ENCODE measurements around the gene KATNB1. TPM values are rescaled to one million over a fixed set of nuclear protein-coding genes. Genes with fewer than 3 reads are reported as not detected.

KATNB1 gene
- polyA plus RNA-seq, 3 donors, result 16.9 to 35.6 (median 17.7) TPM

DNA sequence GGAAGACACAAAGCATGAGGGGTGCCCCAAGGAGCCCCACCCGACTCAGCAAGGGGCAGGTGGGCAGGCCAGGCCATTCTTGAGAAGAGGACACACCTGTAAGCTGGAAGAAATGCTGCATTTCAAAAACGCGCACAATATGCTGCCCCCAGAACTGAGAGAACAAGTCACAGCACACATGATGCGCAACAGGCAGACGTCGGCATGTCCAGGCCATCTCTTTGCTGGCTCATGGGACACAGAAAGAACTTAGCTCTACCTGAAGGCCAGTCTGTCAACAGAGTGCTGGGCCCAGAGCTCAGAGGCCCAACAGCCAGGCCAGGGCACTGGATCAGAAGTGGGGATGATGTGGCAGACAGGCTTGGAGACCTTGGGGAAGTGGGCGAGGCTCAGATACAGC, 48.8 kb downstream of the KATNB1 start:
- Histone ChIP-seq H3K4me1 (ENCODE audit: control insufficient read depth in 1 of 2, insufficient read depth in 2 of 2, low read length in 2 of 2) (no peaks in the 10 kb centered on the region), H3K79me2 (ENCODE audit: insufficient read depth, low read length) (no peaks in the 10 kb centered on the region), H3K27ac (ENCODE audit: low read depth in 1 of 2, low read length in 2 of 2) (no peak overlapping the region), H4K20me1 (ENCODE audit: insufficient read depth, low read length) (no peaks in the 10 kb centered on the region), H3K4me2 (replicated peaks; ENCODE audit: extremely low read depth, low read length, poor library complexity, severe bottlenecking) (no peak overlapping the region), H2AFZ (ENCODE audit: insufficient read depth, low read depth, low read length, poor library complexity, severe bottlenecking) (no peak overlapping the region), H3K4me3 (replicated peaks in 1 of 3; ENCODE audit: low read depth in 2 of 3, low read length in 3 of 3) (no peak overlapping the region), H3K9ac (ENCODE audit: insufficient read depth, low read length, poor library complexity, severe bottlenecking) (no peak overlapping the region), H3K9me3 (replicated peaks in 1 of 2; ENCODE audit: control insufficient read depth in 1 of 2, insufficient read depth in 1 of 2, low read length in 2 of 2) (no peaks in the 10 kb centered on the region), H3K27me3 (ENCODE audit: control insufficient read depth in 2 of 2, insufficient read depth in 2 of 2, low read length in 2 of 2) (no peaks in the 10 kb centered on the region), H3K36me3 (replicated peaks in 1 of 2; ENCODE audit: control insufficient read depth in 1 of 2, insufficient read depth in 2 of 2, low read length in 2 of 2) (no peaks in the 10 kb centered on the region)
- Mint-ChIP-seq H3K4me1 (no peaks in the 10 kb centered on the region), H3K4me3 (peak overlapping the region in 1 of 2 donors; percentile 31), H3K9me3 (no peaks in the 10 kb centered on the region), H3K27me3 (ENCODE audit: low read depth in 3 of 3) (peaks cover 1 to 6% (median 5%) of the 10 kb centered on the region in 3 donors), H3K27ac (peak overlapping the region in 1 of 7 donors; percentile 25), H3K36me3 (no peaks in the 10 kb centered on the region)
- no peak for DNase-seq
- intact Hi-C loops (cut with micrococcal nuclease), result no loop called here
- WGBS (ENCODE audit: insufficient coverage), result 98% methylated on average over 7 of the region's 7 CpGs
- TF ChIP-seq, protein P1, sequence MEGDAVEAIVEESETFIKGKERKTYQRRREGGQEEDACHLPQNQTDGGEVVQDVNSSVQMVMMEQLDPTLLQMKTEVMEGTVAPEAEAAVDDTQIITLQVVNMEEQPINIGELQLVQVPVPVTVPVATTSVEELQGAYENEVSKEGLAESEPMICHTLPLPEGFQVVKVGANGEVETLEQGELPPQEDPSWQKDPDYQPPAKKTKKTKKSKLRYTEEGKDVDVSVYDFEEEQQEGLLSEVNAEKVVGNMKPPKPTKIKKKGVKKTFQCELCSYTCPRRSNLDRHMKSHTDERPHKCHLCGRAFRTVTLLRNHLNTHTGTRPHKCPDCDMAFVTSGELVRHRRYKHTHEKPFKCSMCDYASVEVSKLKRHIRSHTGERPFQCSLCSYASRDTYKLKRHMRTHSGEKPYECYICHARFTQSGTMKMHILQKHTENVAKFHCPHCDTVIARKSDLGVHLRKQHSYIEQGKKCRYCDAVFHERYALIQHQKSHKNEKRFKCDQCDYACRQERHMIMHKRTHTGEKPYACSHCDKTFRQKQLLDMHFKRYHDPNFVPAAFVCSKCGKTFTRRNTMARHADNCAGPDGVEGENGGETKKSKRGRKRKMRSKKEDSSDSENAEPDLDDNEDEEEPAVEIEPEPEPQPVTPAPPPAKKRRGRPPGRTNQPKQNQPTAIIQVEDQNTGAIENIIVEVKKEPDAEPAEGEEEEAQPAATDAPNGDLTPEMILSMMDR (IDR thresholded peaks at IDR 0.05), result no peak

DNA sequence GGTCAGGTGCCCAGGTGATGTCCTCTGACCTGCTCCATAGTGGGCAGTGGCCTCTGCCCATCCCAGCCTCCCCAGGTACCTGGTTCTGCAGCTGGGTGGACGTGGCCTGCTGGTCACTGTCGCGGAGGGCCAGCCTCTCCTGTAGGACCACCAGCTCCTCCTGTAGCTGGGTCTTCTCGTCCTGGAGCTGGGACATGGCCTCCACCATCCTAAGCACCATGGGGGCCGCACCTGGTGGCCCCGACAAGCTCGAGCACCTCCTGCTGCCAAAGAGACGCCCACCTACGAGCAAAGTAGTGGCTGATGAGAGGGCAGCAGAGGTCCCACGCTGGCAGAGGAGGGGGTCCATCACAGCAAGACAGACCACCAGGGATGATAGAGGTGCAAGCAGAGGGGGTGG, 49.8 kb downstream of the KATNB1 start:
- no peak overlapping the region for H3K9ac ChIP-seq (ENCODE audit: insufficient read depth, low read length, poor library complexity, severe bottlenecking)
- H3K27ac ChIP-seq (ENCODE audit: low read depth in 1 of 2, low read length in 2 of 2), result no peak overlapping the region
- H2AFZ ChIP-seq (ENCODE audit: insufficient read depth, low read depth, low read length, poor library complexity, severe bottlenecking), result no peak overlapping the region
- H3K4me2 ChIP-seq (replicated peaks; ENCODE audit: extremely low read depth, low read length, poor library complexity, severe bottlenecking), result no peak overlapping the region
- TF ChIP-seq, protein P1 (IDR thresholded peaks at IDR 0.05), result no peak
- H3K4me3 ChIP-seq (replicated peaks in 1 of 3; ENCODE audit: low read depth in 2 of 3, low read length in 3 of 3), result no peak overlapping the region
- H3K27me3 ChIP-seq (ENCODE audit: control insufficient read depth in 2 of 2, insufficient read depth in 2 of 2, low read length in 2 of 2), result no peaks in the 10 kb centered on the region
- H3K36me3 ChIP-seq (replicated peaks in 1 of 2; ENCODE audit: control insufficient read depth in 1 of 2, insufficient read depth in 2 of 2, low read length in 2 of 2), result no peaks in the 10 kb centered on the region
- DNase-seq, result no peak
- H3K36me3 Mint-ChIP-seq, result no peaks in the 10 kb centered on the region
- no peaks in the 10 kb centered on the region for H4K20me1 ChIP-seq (ENCODE audit: insufficient read depth, low read length)
- H3K79me2 ChIP-seq (ENCODE audit: insufficient read depth, low read length), result no peaks in the 10 kb centered on the region
- no peaks in the 10 kb centered on the region for H3K9me3 Mint-ChIP-seq
- no peak overlapping the region for H3K27ac Mint-ChIP-seq
- WGBS (ENCODE audit: insufficient coverage), result 98% methylated on average over 6 of the region's 10 CpGs
- no peaks in the 10 kb centered on the region for H3K4me1 Mint-ChIP-seq
- no peak overlapping the region for H3K4me3 Mint-ChIP-seq
- no peaks in the 10 kb centered on the region for H3K9me3 ChIP-seq (replicated peaks in 1 of 2; ENCODE audit: control insufficient read depth in 1 of 2, insufficient read depth in 1 of 2, low read length in 2 of 2)
- H3K4me1 ChIP-seq (ENCODE audit: control insufficient read depth in 1 of 2, insufficient read depth in 2 of 2, low read length in 2 of 2), result no peaks in the 10 kb centered on the region
- intact Hi-C loops (cut with micrococcal nuclease), result no loop called here
- H3K27me3 Mint-ChIP-seq (ENCODE audit: low read depth in 3 of 3), result peaks cover 2 to 6% (median 5%) of the 10 kb centered on the region in 3 donors

Data from CD14-positive monocyte (primary cell).